ENCODE data around the gene LRMDA. TPM values are rescaled to one million over a fixed set of nuclear protein-coding genes. Genes with fewer than 3 reads are reported as not detected.
"Not testable (repeated sequence)": the region's sequence is repeated elsewhere in the genome, so short reads cannot be mapped to it uniquely, and the experiment has no call there.

LRMDA gene
- total and polyA plus RNA-seq, 10 of the 15 experiments (the other 5 are each of a cell fraction or from before 2014, with no cell fraction given), result 0.07 to 0.54 (median 0.29) TPM; not detected in 4

DNA sequence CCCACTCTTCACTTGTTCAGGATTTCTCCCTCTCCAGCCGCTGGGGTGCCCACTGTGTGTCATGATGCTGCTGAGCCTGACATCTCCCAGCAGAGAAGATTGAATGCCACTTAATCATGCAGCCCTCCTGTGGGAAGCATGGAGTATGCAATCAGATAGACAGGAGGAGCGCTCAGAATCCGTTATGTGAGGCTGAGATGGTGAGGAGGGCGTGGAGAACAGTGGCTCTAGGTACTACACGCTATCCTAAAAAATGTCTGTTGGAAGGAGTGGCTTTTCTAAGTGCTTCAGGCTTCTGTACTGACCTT lies 334.3 kb downstream of the LRMDA start (continued):
- no peak for TF ChIP-seq SMC3 (IDR thresholded peaks at IDR 0.05; ENCODE audit: borderline replicate concordance, low read length)
- TF ChIP-seq NFIC (IDR thresholded peaks at IDR 0.05; ENCODE audit: low read depth, low read length), result no peak

DNA sequence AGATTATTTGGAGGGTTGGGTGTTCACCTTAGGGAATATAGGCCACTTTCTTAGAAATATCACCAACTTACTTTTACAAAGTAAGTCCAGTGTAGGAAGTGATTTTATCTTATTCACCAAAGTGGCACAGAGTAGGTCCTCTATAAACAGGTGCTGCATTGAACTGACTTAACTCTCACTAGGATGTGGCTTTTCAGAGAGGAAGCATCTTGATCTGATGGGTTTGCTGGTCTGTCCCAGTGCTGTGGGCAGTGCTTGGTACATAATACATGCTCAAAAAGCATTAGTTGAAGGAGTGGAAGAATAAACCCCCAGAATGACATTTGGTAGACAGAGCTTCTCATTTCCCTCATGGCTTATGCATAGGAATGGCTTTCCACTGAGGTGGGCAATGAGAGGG lies 334.7 kb downstream of the LRMDA start:
- SMC1A ChIA-PET (ENCODE audit: uncharacterized antibody, unreplicated experiment), result no interaction called here

DNA sequence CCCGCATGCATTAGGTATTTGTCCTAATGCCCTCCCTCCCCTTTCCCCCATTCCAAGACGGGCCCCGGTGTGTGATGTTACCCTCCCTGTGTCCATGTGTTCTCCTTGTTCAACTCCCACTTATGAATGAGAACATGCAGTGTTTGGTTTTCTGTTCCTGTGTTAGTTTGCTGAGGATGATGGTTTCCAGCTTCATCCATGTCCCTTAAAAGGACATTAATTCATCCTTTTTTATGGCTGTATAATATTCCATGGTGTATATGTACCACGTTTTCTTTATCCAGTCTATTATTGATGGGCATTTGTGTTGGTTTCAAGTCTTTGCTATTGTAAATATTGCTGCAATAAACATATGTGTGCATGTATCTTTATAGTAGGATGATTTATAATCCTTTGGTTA lies 335.3 kb downstream of the LRMDA start:
- RAD21 ChIA-PET (ENCODE audit: unreplicated experiment); H3K27ac ChIP-seq (ENCODE audit: control insufficient read depth, insufficient read depth); H3K4me3 ChIP-seq; H3K4me2 ChIP-seq (ENCODE audit: control insufficient read depth, insufficient read depth); H3K36me3 ChIP-seq (ENCODE audit: control insufficient read depth in 2 of 2, insufficient read depth in 2 of 2, low read length in 1 of 2); intact Hi-C loops (cut with micrococcal nuclease; ENCODE audit: unreplicated experiment); BruUV-seq (replicated peaks); FAIRE-seq; H3K4me1 ChIP-seq (ENCODE audit: control insufficient read depth, insufficient read depth, low read length); SMC1A ChIA-PET (ENCODE audit: uncharacterized antibody, unreplicated experiment); ATAC-seq; H3K79me2 ChIP-seq (ENCODE audit: control insufficient read depth, insufficient read depth, low read length); DNase-seq (ENCODE audit: low read depth, low spot score); POLR2A ChIA-PET; H3K27me3 ChIP-seq (replicated peaks in 1 of 2; ENCODE audit: control insufficient read depth in 2 of 2, insufficient read depth in 2 of 2, low read length in 1 of 2); H2AFZ ChIP-seq (ENCODE audit: control insufficient read depth, low read depth, low read length); in situ Hi-C loops (cut with MboI); H3K9ac ChIP-seq (ENCODE audit: control insufficient read depth, insufficient read depth, low read length); H4K20me1 ChIP-seq (ENCODE audit: control insufficient read depth, insufficient read depth); H3K9me3 ChIP-seq (replicated peaks; ENCODE audit: control insufficient read depth, insufficient read depth, low read length): not testable (repeated sequence)
- 47% methylated on average over 4 of the region's 4 CpGs for WGBS (ENCODE audit: insufficient coverage, insufficient replicate concordance, low lambda C conversion rate, missing lambda C conversion rate)
- CTCF ChIA-PET, result interaction anchor here (1.7 kb wide), 1 partner anchor 10 kb away, joined by 5 read pairs; no protein-coding TSS in a partner anchor

More for the DNA sequence above, 334.7 kb downstream of the LRMDA start:
- Histone ChIP-seq H4K20me1 (ENCODE audit: control insufficient read depth, insufficient read depth) (no peaks in the 10 kb centered on the region), H2AFZ (ENCODE audit: control insufficient read depth, low read depth, low read length) (no peak overlapping the region), H3K4me3 (no peak overlapping the region), H3K9me3 (replicated peaks; ENCODE audit: control insufficient read depth, insufficient read depth, low read length) (no peaks in the 10 kb centered on the region), H3K4me1 (ENCODE audit: control insufficient read depth, insufficient read depth, low read length) (no peaks in the 10 kb centered on the region), H3K4me2 (ENCODE audit: control insufficient read depth, insufficient read depth) (no peak overlapping the region), H3K27me3 (replicated peaks in 1 of 2; ENCODE audit: control insufficient read depth in 2 of 2, insufficient read depth in 2 of 2, low read length in 1 of 2) (peaks cover 0 to 2% of the 10 kb centered on the region in 2 experiments; a peak in 1 of 4 replicates), H3K36me3 (ENCODE audit: control insufficient read depth in 2 of 2, insufficient read depth in 2 of 2, low read length in 1 of 2) (no peaks in the 10 kb centered on the region), H3K27ac (ENCODE audit: control insufficient read depth, insufficient read depth) (no peak overlapping the region), H3K9ac (ENCODE audit: control insufficient read depth, insufficient read depth, low read length) (no peak overlapping the region), H3K79me2 (ENCODE audit: control insufficient read depth, insufficient read depth, low read length) (no peaks in the 10 kb centered on the region)
- intact Hi-C loops (cut with micrococcal nuclease; ENCODE audit: unreplicated experiment) (no loop called here), in situ Hi-C loops (cut with MboI) (no loop called here)
- FAIRE-seq, result no peak
- ATAC-seq, result peak; percentile 36
- ChIA-PET POLR2A (no interaction called here), RAD21 (ENCODE audit: unreplicated experiment) (no interaction called here), CTCF (no interaction called here)
- BruUV-seq (replicated peaks), result no TSS peak
- no peak for DNase-seq (ENCODE audit: low read depth, low spot score)
- TF ChIP-seq CBFB (IDR thresholded peaks at IDR 0.05; ENCODE audit: low read depth) (no peak), ZNF24 (IDR thresholded peaks at IDR 0.05) (no peak), DPF2 (IDR thresholded peaks at IDR 0.05) (no peak), NFYA (IDR thresholded peaks at IDR 0.05; ENCODE audit: borderline replicate concordance, low read depth, low read length) (no peak), SREBF2 (IDR thresholded peaks at IDR 0.05; ENCODE audit: low read length) (no peak), MEF2A (IDR thresholded peaks at IDR 0.05; ENCODE audit: insufficient read depth, low read depth, low read length) (no peak), FOXK2 (IDR thresholded peaks at IDR 0.05) (no peak), KAT2A (conservative IDR thresholded peaks at IDR 0.05; ENCODE audit: control insufficient read depth, low read depth, low read length) (no peak), EGR1 (IDR thresholded peaks at IDR 0.05; ENCODE audit: borderline replicate concordance in 1 of 2, low read depth in 2 of 2, low read length in 2 of 2) (no peak)
- TF ChIP-seq, protein P1, sequence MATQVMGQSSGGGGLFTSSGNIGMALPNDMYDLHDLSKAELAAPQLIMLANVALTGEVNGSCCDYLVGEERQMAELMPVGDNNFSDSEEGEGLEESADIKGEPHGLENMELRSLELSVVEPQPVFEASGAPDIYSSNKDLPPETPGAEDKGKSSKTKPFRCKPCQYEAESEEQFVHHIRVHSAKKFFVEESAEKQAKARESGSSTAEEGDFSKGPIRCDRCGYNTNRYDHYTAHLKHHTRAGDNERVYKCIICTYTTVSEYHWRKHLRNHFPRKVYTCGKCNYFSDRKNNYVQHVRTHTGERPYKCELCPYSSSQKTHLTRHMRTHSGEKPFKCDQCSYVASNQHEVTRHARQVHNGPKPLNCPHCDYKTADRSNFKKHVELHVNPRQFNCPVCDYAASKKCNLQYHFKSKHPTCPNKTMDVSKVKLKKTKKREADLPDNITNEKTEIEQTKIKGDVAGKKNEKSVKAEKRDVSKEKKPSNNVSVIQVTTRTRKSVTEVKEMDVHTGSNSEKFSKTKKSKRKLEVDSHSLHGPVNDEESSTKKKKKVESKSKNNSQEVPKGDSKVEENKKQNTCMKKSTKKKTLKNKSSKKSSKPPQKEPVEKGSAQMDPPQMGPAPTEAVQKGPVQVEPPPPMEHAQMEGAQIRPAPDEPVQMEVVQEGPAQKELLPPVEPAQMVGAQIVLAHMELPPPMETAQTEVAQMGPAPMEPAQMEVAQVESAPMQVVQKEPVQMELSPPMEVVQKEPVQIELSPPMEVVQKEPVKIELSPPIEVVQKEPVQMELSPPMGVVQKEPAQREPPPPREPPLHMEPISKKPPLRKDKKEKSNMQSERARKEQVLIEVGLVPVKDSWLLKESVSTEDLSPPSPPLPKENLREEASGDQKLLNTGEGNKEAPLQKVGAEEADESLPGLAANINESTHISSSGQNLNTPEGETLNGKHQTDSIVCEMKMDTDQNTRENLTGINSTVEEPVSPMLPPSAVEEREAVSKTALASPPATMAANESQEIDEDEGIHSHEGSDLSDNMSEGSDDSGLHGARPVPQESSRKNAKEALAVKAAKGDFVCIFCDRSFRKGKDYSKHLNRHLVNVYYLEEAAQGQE (IDR thresholded peaks at IDR 0.05; ENCODE audit: low read depth, low read length), result no peak

Measured in GM12878 (cell line).